ENCODE data around the gene TMEM121B.

- TF ChIP-seq CTCF (IDR thresholded peaks at IDR 0.05 in 4 of 5, conservative IDR thresholded peaks at IDR 0.05 in 1 of 5): no peak
- no peak for TF ChIP-seq POLR2A (IDR thresholded peaks at IDR 0.05)
These were observed 18.9 kb downstream of the TMEM121B start for GRCh38 chr22:17102297-17102667.
